ENCODE data around the gene GXYLT1.
"Not testable (repeated sequence)": the region's sequence is repeated elsewhere in the genome, so short reads cannot be mapped to it uniquely, and the experiment has no call there.

Gene GXYLT1, protein sequence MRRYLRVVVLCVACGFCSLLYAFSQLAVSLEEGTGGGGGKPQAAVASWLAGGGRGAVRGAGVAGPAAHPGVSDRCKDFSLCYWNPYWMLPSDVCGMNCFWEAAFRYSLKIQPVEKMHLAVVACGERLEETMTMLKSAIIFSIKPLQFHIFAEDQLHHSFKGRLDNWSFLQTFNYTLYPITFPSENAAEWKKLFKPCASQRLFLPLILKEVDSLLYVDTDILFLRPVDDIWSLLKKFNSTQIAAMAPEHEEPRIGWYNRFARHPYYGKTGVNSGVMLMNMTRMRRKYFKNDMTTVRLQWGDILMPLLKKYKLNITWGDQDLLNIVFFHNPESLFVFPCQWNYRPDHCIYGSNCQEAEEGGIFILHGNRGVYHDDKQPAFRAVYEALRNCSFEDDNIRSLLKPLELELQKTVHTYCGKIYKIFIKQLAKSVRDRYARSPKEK

GRCh38 chr12:42144408-42145196 is at the start of gene GXYLT1:
Gene GXYLT1, minus strand, starts transcription at chr12:42144874. Its CDS starts 228 bp downstream, at chr12:42144646.
- peak; percentile 91 for DNase-seq
- Mint-ChIP-seq H3K4me3 (peak within 1 kb of the TSS; percentile 92), H3K27ac (peak within 1 kb of the TSS; percentile 87), H3K27me3 (no peaks in the 10 kb centered on the region), H3K9me3 (no peaks in the 10 kb centered on the region), H3K36me3 (ENCODE audit: low read depth) (peaks cover 4% of the 10 kb centered on the region), H3K4me1 (ENCODE audit: low read depth) (peaks cover 41% of the 10 kb centered on the region)

DNA sequence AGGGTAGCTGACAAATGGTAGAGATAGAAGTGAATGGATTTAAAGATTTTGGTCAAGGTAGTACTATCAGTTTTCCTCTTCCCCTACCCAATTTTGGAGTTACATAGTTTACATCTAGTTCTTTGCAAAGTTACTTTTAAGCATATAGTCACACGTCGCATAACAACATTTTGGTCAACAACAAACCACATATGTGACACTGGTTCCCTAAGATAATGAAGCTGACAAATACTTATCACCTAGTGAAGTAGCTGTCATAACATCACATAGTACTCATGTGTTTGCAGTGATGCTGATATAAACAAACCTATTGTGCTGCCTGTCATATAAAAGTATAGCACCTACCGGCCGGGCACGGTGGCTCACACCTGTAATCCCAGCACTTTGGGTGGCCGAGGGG is 48.0 kb upstream of the GXYLT1 start:
- no peak for DNase-seq
- H3K36me3 Mint-ChIP-seq (ENCODE audit: low read depth): peaks cover 49% of the 10 kb centered on the region

DNA sequence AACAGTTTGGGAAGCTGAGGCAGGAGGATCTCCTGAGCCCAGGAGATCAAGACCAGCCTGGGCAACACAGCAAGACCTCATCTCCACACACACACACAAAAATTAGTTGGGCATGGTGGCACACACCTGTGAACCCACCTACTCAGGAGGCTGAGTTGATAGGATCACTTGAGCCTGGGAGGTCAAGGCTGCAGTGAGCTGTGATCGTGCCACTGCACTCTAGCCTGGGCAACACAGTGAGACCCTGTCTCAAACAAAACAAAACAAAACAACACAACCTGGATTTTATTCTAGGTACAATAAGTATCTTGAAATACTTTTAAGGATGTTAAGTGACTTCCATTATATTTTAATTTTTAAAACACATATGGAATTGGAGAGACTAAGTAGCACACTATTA is 47.6 kb upstream of the GXYLT1 start:
- Mint-ChIP-seq H3K4me3 (no peak overlapping the region), H3K9me3 (no peaks in the 10 kb centered on the region), H3K27ac (no peak overlapping the region), H3K27me3 (no peaks in the 10 kb centered on the region), H3K36me3 (ENCODE audit: low read depth) (peaks cover 46% of the 10 kb centered on the region), H3K4me1 (ENCODE audit: low read depth) (peaks cover 10% of the 10 kb centered on the region)
- DNase-seq: no peak

More for the DNA sequence above, 48.0 kb upstream of the GXYLT1 start:
- no peaks in the 10 kb centered on the region for H3K27me3 Mint-ChIP-seq
- no peak overlapping the region for H3K27ac Mint-ChIP-seq
- H3K9me3 Mint-ChIP-seq: no peaks in the 10 kb centered on the region
- H3K4me3 Mint-ChIP-seq: no peak overlapping the region
- H3K4me1 Mint-ChIP-seq (ENCODE audit: low read depth): peaks cover 10% of the 10 kb centered on the region

DNA sequence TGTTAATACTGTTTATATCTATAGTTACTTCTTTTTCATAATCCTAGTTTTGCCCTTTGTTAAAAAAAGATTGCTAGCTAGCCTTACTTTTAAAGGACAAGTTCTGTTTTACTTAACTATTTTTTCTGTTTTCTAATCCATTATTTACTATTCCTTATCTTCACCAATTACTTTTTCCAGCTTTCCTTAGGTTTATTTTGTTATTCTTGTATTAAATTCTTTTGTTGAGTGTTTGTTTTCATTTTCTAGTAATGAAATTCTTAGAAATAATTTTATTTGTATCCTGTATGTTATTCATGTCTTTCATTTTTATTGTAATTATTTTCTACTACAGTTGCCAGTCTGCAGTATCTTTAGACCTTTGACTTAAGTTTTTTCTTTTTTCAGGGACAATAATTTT is 45.7 kb upstream of the GXYLT1 start:
- Mint-ChIP-seq H3K27me3 (no peaks in the 10 kb centered on the region), H3K36me3 (ENCODE audit: low read depth) (peaks cover 35% of the 10 kb centered on the region), H3K9me3 (no peaks in the 10 kb centered on the region), H3K27ac (no peak overlapping the region), H3K4me3 (no peak overlapping the region), H3K4me1 (ENCODE audit: low read depth) (peaks cover 8% of the 10 kb centered on the region)
- DNase-seq: no peak

- H3K27me3 Mint-ChIP-seq, H3K4me3 Mint-ChIP-seq, H3K27ac Mint-ChIP-seq, H3K9me3 Mint-ChIP-seq, DNase-seq: not testable (repeated sequence)
- Mint-ChIP-seq H3K36me3 (ENCODE audit: low read depth) (peaks cover 35% of the 10 kb centered on the region), H3K4me1 (ENCODE audit: low read depth) (peaks cover 17% of the 10 kb centered on the region)
Measured at GRCh38 chr12:42188275-42188674, 43.6 kb upstream of the GXYLT1 start.

DNA sequence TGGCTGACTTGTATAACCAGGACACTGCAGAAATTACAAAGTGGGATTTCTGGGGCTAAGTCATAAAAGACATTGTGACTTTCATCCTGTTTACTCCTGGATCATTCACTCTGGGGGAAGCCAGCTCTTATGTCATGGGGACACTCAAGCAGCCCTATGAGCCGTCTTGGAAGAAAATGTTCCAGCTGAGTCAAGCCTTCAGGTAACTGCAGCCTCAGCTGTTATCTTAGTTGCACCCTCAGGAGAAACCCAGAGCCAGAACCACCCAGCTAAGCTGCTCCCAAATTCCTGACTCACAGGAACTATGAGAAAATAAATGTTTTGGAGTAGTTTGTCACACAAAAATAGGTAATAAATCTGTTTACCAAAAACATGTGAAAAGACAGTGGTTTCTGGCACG is 43.1 kb upstream of the GXYLT1 start:
- Mint-ChIP-seq H3K4me1 (ENCODE audit: low read depth) (peaks cover 22% of the 10 kb centered on the region), H3K27ac (no peak overlapping the region), H3K36me3 (ENCODE audit: low read depth) (peaks cover 37% of the 10 kb centered on the region), H3K9me3 (no peaks in the 10 kb centered on the region), H3K27me3 (no peaks in the 10 kb centered on the region), H3K4me3 (no peak overlapping the region)
- DNase-seq: no peak

- H3K9me3 Mint-ChIP-seq: no peaks in the 10 kb centered on the region
- no peak for DNase-seq
- no peaks in the 10 kb centered on the region for H3K27me3 Mint-ChIP-seq
- H3K27ac Mint-ChIP-seq: no peak overlapping the region
- no peak overlapping the region for H3K4me3 Mint-ChIP-seq
- H3K36me3 Mint-ChIP-seq (ENCODE audit: low read depth): peaks cover 34% of the 10 kb centered on the region
- H3K4me1 Mint-ChIP-seq (ENCODE audit: low read depth): peaks cover 30% of the 10 kb centered on the region
Measured at GRCh38 chr12:42186793-42187192, 42.1 kb upstream of the GXYLT1 start.

GRCh38 chr12:42182394-42182793 is 37.7 kb upstream of the GXYLT1 start:
- no peak overlapping the region for H3K4me3 Mint-ChIP-seq
- H3K27ac Mint-ChIP-seq: no peak overlapping the region
- DNase-seq: no peak
- no peaks in the 10 kb centered on the region for H3K27me3 Mint-ChIP-seq
- H3K36me3 Mint-ChIP-seq (ENCODE audit: low read depth): peaks cover 47% of the 10 kb centered on the region
- H3K9me3 Mint-ChIP-seq: no peaks in the 10 kb centered on the region
- H3K4me1 Mint-ChIP-seq (ENCODE audit: low read depth): peaks cover 24% of the 10 kb centered on the region

DNA sequence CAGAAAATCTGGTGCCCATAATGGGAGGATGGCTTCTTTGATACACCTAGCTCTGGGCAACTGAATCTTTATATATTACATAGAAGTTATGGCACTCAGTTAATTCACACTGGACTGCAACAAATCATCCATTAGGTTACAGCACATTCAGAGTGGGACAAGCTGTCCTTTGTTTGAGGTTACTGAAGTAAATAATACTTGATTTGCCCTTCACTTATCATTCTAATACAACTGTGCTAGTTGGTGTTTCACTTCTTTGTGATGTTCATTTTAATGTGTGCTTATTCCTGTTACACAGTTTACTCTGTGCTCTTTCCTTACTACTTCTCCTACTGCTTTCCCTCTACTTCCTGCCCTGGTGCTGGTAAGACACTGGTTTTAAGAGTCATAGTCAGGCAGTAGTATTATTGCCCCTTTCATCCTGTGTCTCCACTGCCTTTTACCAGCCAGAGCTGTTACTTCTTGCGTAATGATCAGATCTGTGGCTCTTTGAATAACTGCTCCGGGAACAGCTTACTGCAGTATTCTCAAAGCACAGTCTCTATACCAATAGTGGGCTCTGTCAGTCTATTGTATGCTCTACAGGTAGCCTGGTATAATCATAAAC is 36.4 kb upstream of the GXYLT1 start:
- peaks cover 24% of the 10 kb centered on the region for H3K4me1 Mint-ChIP-seq (ENCODE audit: low read depth)
- peaks cover 55% of the 10 kb centered on the region for H3K36me3 Mint-ChIP-seq (ENCODE audit: low read depth)
- H3K4me3 Mint-ChIP-seq: no peak overlapping the region
- no peak for DNase-seq
- H3K9me3 Mint-ChIP-seq: peaks cover 5% of the 10 kb centered on the region
- no peaks in the 10 kb centered on the region for H3K27me3 Mint-ChIP-seq
- no peak overlapping the region for H3K27ac Mint-ChIP-seq

DNA sequence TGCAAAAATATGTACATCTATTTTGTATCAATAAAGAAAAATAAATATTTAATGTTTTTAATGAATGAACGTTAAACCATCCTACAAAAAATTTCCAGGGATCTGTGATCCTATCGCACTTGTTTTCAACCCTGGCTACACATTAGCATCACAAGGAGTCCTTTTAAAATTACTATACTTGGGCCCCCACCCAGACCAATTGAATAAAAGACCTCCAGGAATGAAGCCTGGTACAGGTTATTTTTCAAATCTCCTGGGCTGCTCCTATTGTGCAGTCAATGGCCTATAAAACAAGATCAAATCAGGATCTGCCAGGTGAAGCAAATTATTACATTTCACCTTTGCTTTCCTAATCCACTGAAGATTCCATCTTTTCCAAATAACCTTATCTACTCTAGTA is 33.4 kb upstream of the GXYLT1 start:
- Mint-ChIP-seq H3K9me3 (peaks cover 8% of the 10 kb centered on the region), H3K27ac (no peak overlapping the region), H3K27me3 (no peaks in the 10 kb centered on the region), H3K36me3 (ENCODE audit: low read depth) (peaks cover 47% of the 10 kb centered on the region), H3K4me3 (no peak overlapping the region), H3K4me1 (ENCODE audit: low read depth) (peaks cover 22% of the 10 kb centered on the region)
- DNase-seq: no peak

- no peak overlapping the region for H3K27ac Mint-ChIP-seq
Measured at GRCh38 chr12:42174978-42175377, 30.3 kb upstream of the GXYLT1 start.

DNA sequence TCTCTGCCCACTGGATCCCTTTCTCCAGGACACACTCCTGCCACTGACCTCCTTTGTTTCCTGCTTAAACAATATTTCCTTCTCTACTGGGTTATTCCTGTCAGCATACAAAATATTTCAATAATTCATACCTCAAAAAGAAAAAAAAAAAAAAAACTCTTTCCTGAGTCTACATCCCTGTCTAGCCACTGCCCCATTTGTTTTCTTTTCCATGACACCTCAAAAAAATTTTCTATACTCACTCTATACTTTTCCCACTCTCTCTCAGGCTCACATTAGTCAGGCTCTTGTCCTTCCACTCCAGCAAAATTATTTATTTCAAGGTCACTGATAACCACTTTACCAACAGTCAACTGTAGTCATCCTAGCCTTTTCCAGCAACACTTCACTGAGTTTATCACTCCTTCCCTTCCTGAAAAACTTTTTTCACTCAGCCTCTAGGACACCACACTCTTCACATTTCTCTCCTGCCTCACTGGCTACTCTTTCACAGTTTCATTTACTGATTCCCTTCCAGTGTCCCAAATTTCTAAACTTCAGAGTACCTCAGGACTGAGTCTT is 29.4 kb upstream of the GXYLT1 start:
- no peak for DNase-seq
- Mint-ChIP-seq H3K36me3 (ENCODE audit: low read depth) (peaks cover 47% of the 10 kb centered on the region), H3K9me3 (peaks cover 8% of the 10 kb centered on the region), H3K27ac (no peak overlapping the region), H3K4me1 (ENCODE audit: low read depth) (peaks cover 12% of the 10 kb centered on the region), H3K27me3 (no peaks in the 10 kb centered on the region), H3K4me3 (no peak overlapping the region)

More at GRCh38 chr12:42174978-42175377, 30.3 kb upstream of the GXYLT1 start:
- Mint-ChIP-seq H3K27me3 (no peaks in the 10 kb centered on the region), H3K9me3 (peaks cover 8% of the 10 kb centered on the region), H3K4me3 (no peak overlapping the region), H3K36me3 (ENCODE audit: low read depth) (peaks cover 46% of the 10 kb centered on the region), H3K4me1 (ENCODE audit: low read depth) (peaks cover 12% of the 10 kb centered on the region)
- no peak for DNase-seq

GRCh38 chr12:42172441-42173210 is 28.0 kb upstream of the GXYLT1 start:
- Mint-ChIP-seq H3K27me3 (no peaks in the 10 kb centered on the region), H3K36me3 (ENCODE audit: low read depth) (peaks cover 43% of the 10 kb centered on the region), H3K27ac (no peak overlapping the region), H3K9me3 (peaks cover 8% of the 10 kb centered on the region), H3K4me3 (no peak overlapping the region), H3K4me1 (ENCODE audit: low read depth) (peaks cover 11% of the 10 kb centered on the region)
- no peak for DNase-seq

GRCh38 chr12:42167711-42168110 is 23.0 kb upstream of the GXYLT1 start:
- Mint-ChIP-seq H3K4me3 (no peak overlapping the region), H3K27ac (no peak overlapping the region)
- no peak for DNase-seq

More at GRCh38 chr12:42167711-42168110, 23.0 kb upstream of the GXYLT1 start:
- Mint-ChIP-seq H3K4me1 (ENCODE audit: low read depth) (peaks cover 20% of the 10 kb centered on the region), H3K27me3 (no peaks in the 10 kb centered on the region), H3K36me3 (ENCODE audit: low read depth) (peaks cover 26% of the 10 kb centered on the region), H3K9me3 (no peaks in the 10 kb centered on the region)

All from activated T-cell treated with anti-CD3 and anti-CD28 coated beads, Interleukin-2, amount 50 U/mL, for 24 hours (primary cell).